ENCODE results near the gene RAB8B.

Gene RAB8B

GRCh38 chr15:63260791-63261190 lies 71.4 kb downstream of the RAB8B start:
- in situ Hi-C loops (cut with MboI; ENCODE audit: low sequenced_read_pairs), result no loop called here

GRCh38 chr15:63261311-63261710 lies 71.9 kb downstream of the RAB8B start:
- in situ Hi-C loops (cut with MboI; ENCODE audit: low sequenced_read_pairs), result no loop called here

GRCh38 chr15:63263519-63263918 lies 74.1 kb downstream of the RAB8B start:
- in situ Hi-C loops (cut with MboI; ENCODE audit: low sequenced_read_pairs), result no loop called here

GRCh38 chr15:63264688-63265293 lies 75.4 kb downstream of the RAB8B start:
- in situ Hi-C loops (cut with MboI; ENCODE audit: low sequenced_read_pairs), result no loop called here

- in situ Hi-C loops (cut with MboI; ENCODE audit: low sequenced_read_pairs), result no loop called here
Observed at GRCh38 chr15:63274427-63274826, 85.0 kb downstream of the RAB8B start.

GRCh38 chr15:63276342-63277037 lies 87.1 kb downstream of the RAB8B start:
- in situ Hi-C loops (cut with MboI; ENCODE audit: low sequenced_read_pairs), result loop anchor here (25.0 kb wide), 1 partner anchor 311 kb away; the partner anchor contains the start of gene FBXL22

- in situ Hi-C loops (cut with MboI; ENCODE audit: low sequenced_read_pairs), result loop anchor here (25.0 kb wide), 1 partner anchor 310 kb away; the partner anchor contains the start of gene FBXL22
Observed at GRCh38 chr15:63277038-63277892, 87.9 kb downstream of the RAB8B start, which contains the start of gene APH1B. Gene APH1B, plus strand, starts transcription at chr15:63277605. Its CDS starts 19 bp downstream, at chr15:63277624.

- in situ Hi-C loops (cut with MboI; ENCODE audit: low sequenced_read_pairs), result loop anchor here (25.0 kb wide), 1 partner anchor 309 kb away; the partner anchor contains the start of gene FBXL22
Observed at GRCh38 chr15:63277893-63278456, 88.6 kb downstream of the RAB8B start.

GRCh38 chr15:63283126-63283525 lies 93.7 kb downstream of the RAB8B start:
- in situ Hi-C loops (cut with MboI; ENCODE audit: low sequenced_read_pairs), result loop anchor here (25.0 kb wide), 1 partner anchor 304 kb away; the partner anchor contains the start of gene FBXL22

- in situ Hi-C loops (cut with MboI; ENCODE audit: low sequenced_read_pairs), result loop anchor here (25.0 kb wide), 1 partner anchor 303 kb away; the partner anchor contains the start of gene FBXL22
Observed at GRCh38 chr15:63284335-63284734, 94.9 kb downstream of the RAB8B start.

GRCh38 chr15:63287109-63287508 lies 97.7 kb downstream of the RAB8B start:
- in situ Hi-C loops (cut with MboI; ENCODE audit: low sequenced_read_pairs), result loop anchor here (25.0 kb wide), 1 partner anchor 300 kb away; the partner anchor contains the start of gene FBXL22

GRCh38 chr15:63288342-63288741 lies 98.9 kb downstream of the RAB8B start:
- in situ Hi-C loops (cut with MboI; ENCODE audit: low sequenced_read_pairs), result loop anchor here (25.0 kb wide), 1 partner anchor 299 kb away; the partner anchor contains the start of gene FBXL22

- in situ Hi-C loops (cut with MboI; ENCODE audit: low sequenced_read_pairs), result loop anchor here (25.0 kb wide), 1 partner anchor 298 kb away; the partner anchor contains the start of gene FBXL22
Observed at GRCh38 chr15:63288778-63289378, 99.5 kb downstream of the RAB8B start.

GRCh38 chr15:63291507-63291906 lies 102.1 kb downstream of the RAB8B start:
- in situ Hi-C loops (cut with MboI; ENCODE audit: low sequenced_read_pairs), result loop anchor here (25.0 kb wide), 1 partner anchor 296 kb away; the partner anchor contains the start of gene FBXL22

GRCh38 chr15:63292241-63292640 lies 102.8 kb downstream of the RAB8B start:
- in situ Hi-C loops (cut with MboI; ENCODE audit: low sequenced_read_pairs), result loop anchor here (25.0 kb wide), 1 partner anchor 295 kb away; the partner anchor contains the start of gene FBXL22

- in situ Hi-C loops (cut with MboI; ENCODE audit: low sequenced_read_pairs), result loop anchor here (25.0 kb wide), 1 partner anchor 295 kb away; the partner anchor contains the start of gene FBXL22
Observed at GRCh38 chr15:63292771-63293170, 103.4 kb downstream of the RAB8B start.

GRCh38 chr15:63294359-63294758 lies 105.0 kb downstream of the RAB8B start:
- in situ Hi-C loops (cut with MboI; ENCODE audit: low sequenced_read_pairs), result loop anchor here (25.0 kb wide), 1 partner anchor 293 kb away; the partner anchor contains the start of gene FBXL22

GRCh38 chr15:63295341-63295740 lies 105.9 kb downstream of the RAB8B start:
- in situ Hi-C loops (cut with MboI; ENCODE audit: low sequenced_read_pairs), result loop anchor here (25.0 kb wide), 1 partner anchor 292 kb away; the partner anchor contains the start of gene FBXL22

GRCh38 chr15:63296195-63296594 lies 106.8 kb downstream of the RAB8B start:
- in situ Hi-C loops (cut with MboI; ENCODE audit: low sequenced_read_pairs), result loop anchor here (25.0 kb wide), 1 partner anchor 291 kb away; the partner anchor contains the start of gene FBXL22

All from HL-60/S4 treated with retinoic acid at 250 ng/mL for 4 days and 3 days (cell line).